IMR-90 (cell line): ENCODE measurements around the gene SPATA31D1. TPM values are rescaled to one million over a fixed set of nuclear protein-coding genes. Genes with fewer than 3 reads are reported as not detected.

ENCODE experiments used
- ATAC-seq: fragments of 200-7000 bp; cut with Tn5 transposase; 2 replicates; pipeline ENCODE4 v1.9.1; 2020; ENCODE audit warnings: low read depth, mild to moderate bottlenecking, moderate library complexity
- BruUV-seq: library from RNA; stranded (reverse); fragments of 400-500 nt; replicated peaks from 2 replicates; lab custom pipeline; 2021; lab: Mats Ljungman, UMichigan
- CTCF ChIA-PET: fragments of 300-600 bp; formaldehyde crosslinking; extraction: SDS; loops from one replicate; lab custom pipeline; 2021; ENCODE audit warnings: antibody characterized with exemption; lab: Yijun Ruan, JAX
- POLR2A ChIA-PET: fragments of 300-600 bp; sonication (Branson Sonifier 250); formaldehyde crosslinking; loops from one replicate; lab custom pipeline; 2022; ENCODE audit warnings: antibody characterized with exemption; ENCODE audit not compliant: unreplicated experiment; lab: Charles Lee
- DNase-seq: peaks from one replicate; pipeline ENCODE4 v3.0.0; 2013
- H2AFZ ChIP-seq: replicated peaks from 2 replicates; pipeline ENCODE3; 2013; ENCODE audit warnings: low read length, mild to moderate bottlenecking; ENCODE audit not compliant: poor library complexity
- H2AK5ac ChIP-seq: 2 replicates; pipeline ENCODE4 v1.6.1; 2013; ENCODE audit warnings: low read depth, low read length, inconsistent platforms
- H2AK9ac ChIP-seq: replicated peaks from 2 replicates; pipeline ENCODE3; 2013; ENCODE audit warnings: mild to moderate bottlenecking, low read depth, low read length, moderate library complexity; ENCODE audit not compliant: poor library complexity
- H2BK120ac ChIP-seq: 2 replicates; pipeline ENCODE4 v1.6.1; 2013; ENCODE audit warnings: low read depth, low read length, inconsistent platforms
- H2BK15ac ChIP-seq: 3 replicates; pipeline ENCODE4 v1.6.1; 2013; ENCODE audit warnings: low read depth, low read length, inconsistent platforms
- H2BK20ac ChIP-seq: 2 replicates; pipeline ENCODE4 v1.6.1; 2013; ENCODE audit warnings: low read depth, mild to moderate bottlenecking, inconsistent platforms, low read length, moderate library complexity
- H2BK5ac ChIP-seq: 2 replicates; pipeline ENCODE4 v1.6.1; 2013; ENCODE audit warnings: mild to moderate bottlenecking, low read depth, low read length, inconsistent platforms; ENCODE audit not compliant: poor library complexity, severe bottlenecking
- H3K14ac ChIP-seq: replicated peaks from 2 replicates; pipeline ENCODE4 v1.6.1; 2013; ENCODE audit warnings: low read depth, low read length, inconsistent platforms
- H3K18ac ChIP-seq: 2 replicates; pipeline ENCODE4 v1.6.1; 2013; ENCODE audit warnings: low read depth, low read length, control low read depth
- H3K23ac ChIP-seq: 2 replicates; pipeline ENCODE4 v1.6.1; 2013; ENCODE audit warnings: low read depth, low read length, inconsistent platforms
- H3K27ac ChIP-seq: 2 replicates; pipeline ENCODE4 v1.5.1; 2013; ENCODE audit warnings: mild to moderate bottlenecking, control low read depth, low read length; ENCODE audit not compliant: insufficient read depth
- H3K27me3 ChIP-seq: 2 replicates; pipeline ENCODE4 v1.6.1; 2013; ENCODE audit warnings: low read length; ENCODE audit not compliant: control insufficient read depth, insufficient read depth
- H3K36me3 ChIP-seq: 2 replicates; pipeline ENCODE4 v1.6.1; 2013; ENCODE audit warnings: low read length, mixed read lengths; ENCODE audit not compliant: control insufficient read depth, insufficient read depth
- H3K4ac ChIP-seq: 2 replicates; pipeline ENCODE4 v1.6.1; 2013; ENCODE audit warnings: low read depth, low read length, inconsistent platforms
- H3K4me1 ChIP-seq: 2 replicates; pipeline ENCODE4 v1.6.1; 2013; ENCODE audit warnings: low read length, mixed read lengths; ENCODE audit not compliant: control insufficient read depth, insufficient read depth
- H3K4me2 ChIP-seq: 2 replicates; pipeline ENCODE4 v1.6.1; 2013; ENCODE audit warnings: low read depth, mild to moderate bottlenecking, control low read depth, low read length, moderate library complexity
- H3K4me3 ChIP-seq: 2 replicates; pipeline ENCODE4 v1.5.1; 2013; ENCODE audit warnings: low read depth, mild to moderate bottlenecking, control low read depth, low read length, moderate library complexity; ENCODE audit not compliant: insufficient read depth
- H3K56ac ChIP-seq: 2 replicates; pipeline ENCODE4 v1.6.1; 2013; ENCODE audit warnings: low read length, inconsistent platforms; ENCODE audit not compliant: insufficient read depth; ENCODE audit errors: extremely low read depth
- H3K79me1 ChIP-seq, 2 experiments: 2 replicates each; pipeline ENCODE4 v1.6.1; 2013; ENCODE audit warnings: low read length in 2 of 2, inconsistent platforms in 1 of 2, low read depth in 1 of 2
- H3K9ac ChIP-seq: 2 replicates; pipeline ENCODE4 v1.6.1; 2013; ENCODE audit warnings: low read depth, low read length, control low read depth
- H3K9me1 ChIP-seq: 2 replicates; pipeline ENCODE4 v1.6.1; 2013; ENCODE audit warnings: low read length, inconsistent platforms; ENCODE audit not compliant: insufficient read depth
- H3K9me3 ChIP-seq: 2 replicates; pipeline ENCODE4 v1.6.1; 2013; ENCODE audit warnings: low read length; ENCODE audit not compliant: control insufficient read depth, insufficient read depth
- H4K20me1 ChIP-seq: 2 replicates; pipeline ENCODE4 v1.6.1; 2013; ENCODE audit warnings: low read length, inconsistent platforms; ENCODE audit not compliant: insufficient read depth
- H4K5ac ChIP-seq: 2 replicates; pipeline ENCODE4 v1.6.1; 2013; ENCODE audit warnings: mild to moderate bottlenecking, low read depth, low read length, control low read depth
- H4K8ac ChIP-seq, 2 experiments: 2 replicates each; pipeline ENCODE4 v1.6.1; 2013; ENCODE audit warnings: low read depth in 2 of 2, low read length in 2 of 2, control low read depth in 1 of 2, inconsistent platforms in 1 of 2
- H4K91ac ChIP-seq: 2 replicates; pipeline ENCODE4 v1.6.1; 2013; ENCODE audit warnings: low read depth, low read length, inconsistent platforms; ENCODE audit not compliant: insufficient read depth
- BHLHE40 ChIP-seq: fragments of 150-350 bp; IDR thresholded peaks from 2 replicates; pipeline ENCODE4 v1.6.1; 2016; ENCODE audit warnings: mild to moderate bottlenecking, low read depth, low read length
- MAFK ChIP-seq: IDR thresholded peaks from 2 replicates; pipeline ENCODE4 v1.6.1; 2012; ENCODE audit warnings: low read depth, low read length, improper control_type of control experiment
- NFE2L2 ChIP-seq: fragments of 150-350 bp; IDR thresholded peaks from 2 replicates; pipeline ENCODE4 v1.6.1; 2016; ENCODE audit warnings: low read depth, mild to moderate bottlenecking, low read length
- RAD21 ChIP-seq: IDR thresholded peaks from 2 replicates; pipeline ENCODE4 v1.6.1; 2012; ENCODE audit warnings: low read length, improper control_type of control experiment
- RCOR1 ChIP-seq: IDR thresholded peaks from 2 replicates; pipeline ENCODE4 v1.6.1; 2012; ENCODE audit warnings: mild to moderate bottlenecking, low read length, improper control_type of control experiment; ENCODE audit not compliant: insufficient replicate concordance
- RFX5 ChIP-seq: IDR thresholded peaks from 2 replicates; pipeline ENCODE4 v1.8.0; 2012; ENCODE audit warnings: low read depth, mild to moderate bottlenecking, low read length, moderate library complexity
- SMC3 ChIP-seq: fragments of 150-350 bp; IDR thresholded peaks from 2 replicates; pipeline ENCODE4 v1.6.1; 2016; ENCODE audit warnings: low read depth, mild to moderate bottlenecking, antibody characterized with exemption, low read length, moderate library complexity
- WGBS, 2 experiments: methylation state at CpG; one replicate each; pipeline versions ENCODE4 v1.1.5 to v1.1.7; 2013; ENCODE audit warnings: missing lambda C conversion rate in 2 of 2; ENCODE audit not compliant: insufficient read length in 1 of 2; ENCODE audit errors: extremely low coverage in 2 of 2; 5-methylcytosine and 5-hydroxymethylcytosine counted together
- dilution Hi-C: fragments of 300-500 bp; cut with HindIII; formaldehyde crosslinking; loops from one replicate; pipeline ENCODE4 v1.14.3; 2018; ENCODE audit warnings: low sequenced_read_pairs; ENCODE audit not compliant: unreplicated experiment
- in situ Hi-C: fragments of 300-500 bp; cut with MboI; formaldehyde crosslinking; loops from 3 replicates; pipeline ENCODE4 v1.14.3; 2019; ENCODE audit warnings: low sequenced_read_pairs, inconsistent platforms, mixed read lengths
- intact Hi-C: fragments of 100-400 bp; cut with micrococcal nuclease; formaldehyde crosslinking; loops from 2 replicates; pipeline ENCODE4 v1.10.0; 2022
- polyA plus RNA-seq, 3 experiments: library from polyadenylated mRNA; depleted of rRNA; stranded (reverse); fragments of >200 nt; gene quantifications; 2 replicates each; pipeline ENCODE4 v1.2.3, GENCODE V29; 2012; ENCODE audit warnings: low replicate concordance in 1 of 3
- total RNA-seq: library from RNA; depleted of rRNA; stranded (reverse); fragments of >200 nt; gene quantifications from 2 replicates; pipeline ENCODE4 v1.2.3, GENCODE V29; 2012

The SPATA31D1 gene
- total and polyA plus RNA-seq, 2 of the 4 experiments (the other 2 are of a cell fraction), result not detected

GRCh38 chr9:82031538-82032280, 43.1 kb downstream of the SPATA31D1 start (continued):
- no peak for TF ChIP-seq RFX5
- no peak for TF ChIP-seq NFE2L2

DNA sequence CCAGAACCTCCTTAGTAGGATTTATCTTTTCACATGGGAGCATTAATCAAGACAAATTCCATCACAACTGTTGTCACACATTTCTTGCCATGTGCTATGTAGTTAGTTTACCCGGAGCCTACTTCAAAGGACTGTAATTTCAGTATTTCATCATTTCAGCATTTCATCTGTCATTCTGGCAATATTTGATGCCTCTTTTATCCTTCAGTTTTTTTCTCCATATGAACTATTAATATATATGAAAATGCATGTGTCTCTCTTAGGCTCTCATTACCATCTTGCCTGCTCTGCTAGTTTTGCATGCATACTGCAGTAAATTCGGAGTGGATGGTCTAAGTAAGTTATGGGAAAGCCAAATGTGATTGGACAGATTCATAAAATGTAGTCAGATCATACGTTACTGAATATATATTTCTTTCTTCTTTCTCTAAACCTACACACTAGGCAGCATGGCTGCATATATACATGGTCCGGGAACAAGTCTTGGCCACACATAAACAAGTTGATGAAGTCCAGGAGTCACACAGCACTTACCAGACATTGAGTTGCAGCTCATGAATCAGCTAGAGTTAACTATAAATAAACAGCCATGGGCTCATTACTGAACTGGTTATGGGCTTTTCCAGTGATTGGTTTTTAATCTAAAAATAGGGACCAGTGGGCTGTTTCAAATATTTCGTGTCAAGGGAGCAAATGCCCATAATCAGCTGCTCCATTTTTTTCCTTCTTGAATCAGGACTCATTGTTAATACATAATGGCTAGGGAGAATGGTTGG, 46.6 kb downstream of the SPATA31D1 start:
- peaks cover 4% of the 10 kb centered on the region; the same call in 1 of the 2 replicates for H3K4me1 ChIP-seq
- no peak for TF ChIP-seq BHLHE40
- TF ChIP-seq SMC3, result no peak
- TF ChIP-seq RAD21, result no peak
- TF ChIP-seq RFX5, result no peak
- no peak for TF ChIP-seq MAFK
- no peak for TF ChIP-seq RCOR1
- no peaks in the 10 kb centered on the region for H4K20me1 ChIP-seq
- DNase-seq (peak; percentile 72), ATAC-seq (peak; percentile 71)
- H3K79me1 ChIP-seq, result no peaks in the 10 kb centered on the region
- no peak overlapping the region for H4K5ac ChIP-seq
- no peaks in the 10 kb centered on the region for H3K36me3 ChIP-seq
- no peak overlapping the region for H3K4me3 ChIP-seq
- no peaks in the 10 kb centered on the region for H3K27me3 ChIP-seq
- no peak overlapping the region for H2BK20ac ChIP-seq
- H2AFZ ChIP-seq, result no peak overlapping the region
- BruUV-seq, result no TSS peak
- no peak overlapping the region for H2BK120ac ChIP-seq
- no peak overlapping the region for H2AK9ac ChIP-seq
- H4K8ac ChIP-seq, result no peak overlapping the region
- H3K18ac ChIP-seq, result peak overlapping the region; percentile 29; the same call in 1 of the 2 replicates
- no peak overlapping the region for H2AK5ac ChIP-seq
- CTCF ChIA-PET, result interaction anchor here (0.5 to 1.0 kb wide), 2 partner anchors 14 to 917 kb away, joined by 3 to 4 read pairs; no protein-coding TSS in a partner anchor
- in situ Hi-C loops, result no loop called here
- H3K9me1 ChIP-seq, result no peaks in the 10 kb centered on the region
- no peak overlapping the region for H3K23ac ChIP-seq
- no peak overlapping the region for H3K27ac ChIP-seq
- H3K4me2 ChIP-seq, result no peak overlapping the region
- H4K91ac ChIP-seq, result no peak overlapping the region
- POLR2A ChIA-PET, result no interaction called here
- no peak overlapping the region for H3K4ac ChIP-seq
- no peaks in the 10 kb centered on the region for H3K9me3 ChIP-seq
- H3K14ac ChIP-seq, result no peak overlapping the region
- H2BK15ac ChIP-seq, result no peak overlapping the region
- H3K56ac ChIP-seq, result no peak overlapping the region
- dilution Hi-C loops, result no loop called here
- intact Hi-C loops, result loop anchor here (10.0 kb wide), 2 partner anchors 350 to 570 kb away; partner anchors contain the start of gene TLE1
- no peak overlapping the region for H3K9ac ChIP-seq
- H2BK5ac ChIP-seq, result no peak overlapping the region
- no CpG with 5 or more reads among the region's 5 CpGs for WGBS, 2 experiments
